Stimulated activated naive CD8-positive, alpha-beta T cell treated with anti-CD3 and anti-CD28 coated beads, Interleukin-15, amount 100 ng/mL, for 72 hours (primary cell): ENCODE results near the gene MAP7D2.
"Not testable (repeated sequence)": the region's sequence is repeated elsewhere in the genome, so short reads cannot be mapped to it uniquely, and the experiment has no call there.

Source experiments
- ATAC-seq: fragments of 150-1000 bp; cut with Tn5 transposase; 2 replicates; pipeline ENCODE4 v1.10.0; 2021; ENCODE audit warnings: mild to moderate bottlenecking, moderate library complexity
- DNase-seq, 2 donors: peaks; one replicate each; pipeline ENCODE4 v3.0.0; 2021 to 2022
- H3K27ac Mint-ChIP-seq, 2 donors: one replicate each; pipeline ENCODE4 v1.8.0; 2022; ENCODE audit warnings: mild to moderate bottlenecking in 2 of 2, mixed read lengths in 2 of 2, moderate library complexity in 2 of 2
- H3K27me3 Mint-ChIP-seq: one replicate; pipeline ENCODE4 v1.8.0; 2022; ENCODE audit warnings: mixed read lengths
- H3K4me1 Mint-ChIP-seq: one replicate; pipeline ENCODE4 v1.8.0; 2022; ENCODE audit warnings: mild to moderate bottlenecking, mixed read lengths
- H3K4me3 Mint-ChIP-seq, 2 donors: one replicate each; pipeline ENCODE4 v1.8.0; 2022; ENCODE audit warnings: mild to moderate bottlenecking in 2 of 2, mixed read lengths in 2 of 2, moderate library complexity in 1 of 2
- H3K9me3 Mint-ChIP-seq, 2 donors: one replicate each; pipeline ENCODE4 v1.8.0; 2022; ENCODE audit warnings: mixed read lengths in 2 of 2

MAP7D2 gene

GRCh38 chrX:20128670-20129069 lies 12.0 kb upstream of the MAP7D2 start:
- no peaks in the 10 kb centered on the region for H3K4me1 Mint-ChIP-seq
- H3K27ac Mint-ChIP-seq, result no peak overlapping the region
- DNase-seq (no peak), ATAC-seq (no peak)
- no peaks in the 10 kb centered on the region for H3K9me3 Mint-ChIP-seq
- no peak overlapping the region for H3K4me3 Mint-ChIP-seq
- no peaks in the 10 kb centered on the region for H3K27me3 Mint-ChIP-seq

GRCh38 chrX:20127440-20127839 lies 10.7 kb upstream of the MAP7D2 start:
- not testable (repeated sequence) for DNase-seq, H3K9me3 Mint-ChIP-seq, H3K27ac Mint-ChIP-seq, H3K27me3 Mint-ChIP-seq, H3K4me3 Mint-ChIP-seq, H3K4me1 Mint-ChIP-seq
- ATAC-seq, result peak; percentile 56

DNA sequence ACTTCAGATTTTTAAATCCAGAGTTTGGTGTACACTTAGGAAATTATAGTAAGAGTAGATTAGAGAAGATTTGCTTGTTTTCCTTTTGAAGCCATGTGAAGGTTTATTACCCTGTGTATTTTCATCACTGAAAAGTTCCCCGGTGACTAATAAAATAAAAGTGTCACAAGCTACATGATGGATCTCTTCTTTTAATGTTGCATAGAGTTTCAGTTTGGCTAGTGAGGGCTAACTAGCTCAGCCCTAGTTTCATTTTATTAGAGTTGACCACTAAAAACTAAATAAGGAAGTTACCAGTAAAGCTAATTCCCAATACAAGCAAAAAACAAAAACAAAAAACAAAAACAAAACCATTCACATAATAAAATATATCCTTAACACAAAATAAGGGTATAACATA lies 10.1 kb upstream of the MAP7D2 start:
- not testable (repeated sequence) for H3K4me3 Mint-ChIP-seq, H3K4me1 Mint-ChIP-seq, H3K27me3 Mint-ChIP-seq, H3K27ac Mint-ChIP-seq, DNase-seq, ATAC-seq, H3K9me3 Mint-ChIP-seq

DNA sequence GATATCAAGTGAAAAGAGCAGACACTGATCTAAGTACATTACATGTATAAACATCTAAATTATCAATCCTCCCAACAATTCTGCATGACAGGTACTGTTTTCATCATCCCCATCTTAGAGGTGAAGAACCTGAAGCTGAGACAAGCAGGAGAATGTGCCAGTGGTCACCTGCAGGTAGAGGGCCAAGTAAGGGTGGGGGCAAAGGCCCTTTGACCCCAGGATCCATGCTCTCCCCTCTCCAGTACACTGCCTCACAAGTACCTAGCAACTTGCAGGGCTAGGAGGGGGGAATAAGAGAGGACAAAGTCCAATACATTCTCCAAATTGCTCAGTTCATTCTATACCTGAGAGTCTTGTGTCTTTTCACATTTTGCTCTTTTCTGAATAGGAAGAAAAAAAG lies 8.3 kb upstream of the MAP7D2 start:
- Mint-ChIP-seq H3K4me1 (no peaks in the 10 kb centered on the region), H3K4me3 (no peak overlapping the region), H3K27ac (no peak overlapping the region), H3K9me3 (no peaks in the 10 kb centered on the region), H3K27me3 (no peaks in the 10 kb centered on the region)
- no peak for DNase-seq
- no peak for ATAC-seq

GRCh38 chrX:20118065-20118824 lies 1.5 kb upstream of the MAP7D2 start:
- Mint-ChIP-seq H3K4me1 (no peaks in the 10 kb centered on the region), H3K27ac (no peak overlapping the region), H3K9me3 (no peaks in the 10 kb centered on the region), H3K27me3 (peaks cover 35% of the 10 kb centered on the region), H3K4me3 (no peak overlapping the region)
- DNase-seq (no peak), ATAC-seq (no peak)

GRCh38 chrX:20116087-20116576 lies 575 bp downstream of the MAP7D2 start:
- H3K9me3 Mint-ChIP-seq, result no peaks in the 10 kb centered on the region
- H3K4me3 Mint-ChIP-seq, result peak overlapping the region; percentile 58 to 69
- no peak overlapping the region for H3K27ac Mint-ChIP-seq
- DNase-seq (no peak), ATAC-seq (no peak)
- H3K27me3 Mint-ChIP-seq, result peaks cover 35% of the 10 kb centered on the region
- no peaks in the 10 kb centered on the region for H3K4me1 Mint-ChIP-seq

GRCh38 chrX:20112022-20112774 lies 4.5 kb downstream of the MAP7D2 start:
- Mint-ChIP-seq H3K27me3 (peaks cover 27% of the 10 kb centered on the region), H3K4me3 (no peak overlapping the region), H3K27ac (no peak overlapping the region), H3K9me3 (no peaks in the 10 kb centered on the region), H3K4me1 (no peaks in the 10 kb centered on the region)
- no peak for ATAC-seq
- DNase-seq, result no peak

DNA sequence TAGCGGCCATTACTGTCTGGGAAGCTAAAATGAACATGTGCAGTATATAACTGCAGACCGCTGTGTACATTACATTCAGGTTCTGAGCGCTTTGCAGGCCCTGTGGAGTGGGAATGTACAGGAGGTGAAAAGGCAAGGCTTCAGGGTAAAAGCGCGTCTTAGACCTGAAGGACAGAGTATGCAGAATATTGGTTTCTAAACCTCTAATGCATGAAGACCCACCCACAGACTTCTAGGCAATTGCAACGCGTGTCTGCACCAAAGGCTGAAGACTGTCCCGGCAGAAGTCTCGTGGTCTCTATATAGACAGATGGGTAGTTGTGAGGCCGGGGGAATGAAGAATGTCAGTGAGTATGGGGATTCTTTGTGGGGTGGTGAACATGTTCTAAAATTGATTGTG lies 5.4 kb downstream of the MAP7D2 start:
- no peak for DNase-seq
- Mint-ChIP-seq H3K27me3 (peaks cover 24% of the 10 kb centered on the region), H3K27ac (no peak overlapping the region), H3K4me3 (no peak overlapping the region), H3K4me1 (no peaks in the 10 kb centered on the region), H3K9me3 (no peaks in the 10 kb centered on the region)
- ATAC-seq, result no peak

DNA sequence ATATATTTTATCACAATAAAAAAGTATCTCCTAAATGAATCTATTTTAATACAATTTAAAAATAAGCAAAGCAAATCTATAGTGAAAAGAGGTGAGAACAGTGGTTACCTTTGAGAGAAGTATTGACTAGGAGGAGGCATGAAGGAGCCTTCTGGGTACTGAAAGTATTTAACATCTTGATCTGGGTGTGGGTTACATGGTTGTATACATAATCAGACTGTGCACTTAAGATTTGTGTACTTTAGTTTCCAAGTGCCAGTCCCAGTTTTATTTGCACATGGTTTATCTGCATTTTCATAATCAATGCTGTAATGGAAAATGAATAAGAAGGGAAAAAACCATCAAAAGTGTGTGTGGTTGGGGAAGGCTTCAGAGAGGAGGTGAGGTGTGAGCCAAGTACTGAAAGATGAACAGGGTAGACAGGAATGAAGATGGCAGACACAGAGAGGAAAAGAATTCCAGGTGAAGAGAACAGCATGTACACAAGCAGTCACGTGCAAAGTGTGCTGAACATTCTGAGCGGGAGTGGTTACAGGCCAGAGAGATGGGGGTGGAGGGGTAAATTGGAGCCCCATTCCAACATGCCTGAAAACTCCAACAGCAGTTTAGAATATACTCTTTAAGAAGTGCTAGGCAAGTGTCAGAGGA lies 14.6 kb downstream of the MAP7D2 start:
- ATAC-seq (no peak), DNase-seq (no peak)
- Mint-ChIP-seq H3K4me3 (peak overlapping the region in 1 of 2 donors; percentile 25), H3K27ac (no peak overlapping the region), H3K9me3 (peaks cover 0 to 6% of the 10 kb centered on the region in 2 donors), H3K27me3 (no peaks in the 10 kb centered on the region), H3K4me1 (peaks cover 8% of the 10 kb centered on the region)

DNA sequence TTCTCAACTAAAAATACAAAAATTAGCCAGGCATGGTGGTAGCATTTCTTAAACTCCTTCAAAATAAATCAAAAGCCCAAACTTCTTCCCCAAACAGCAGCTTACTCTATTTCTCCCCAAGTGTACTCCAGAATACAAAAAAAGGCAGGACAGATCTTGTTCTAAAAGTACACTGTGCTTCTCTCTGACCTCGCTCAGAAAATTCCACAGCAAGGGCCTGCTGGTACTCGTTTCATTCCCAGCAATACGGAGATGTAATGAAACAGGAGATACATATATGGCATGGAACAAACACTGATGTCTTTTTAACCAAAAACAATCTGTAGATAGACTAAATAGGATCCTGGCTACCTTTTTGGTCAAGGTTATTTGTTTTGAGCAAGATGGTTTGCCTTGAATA lies 25.2 kb downstream of the MAP7D2 start:
- no peak for DNase-seq
- Mint-ChIP-seq H3K9me3 (no peaks in the 10 kb centered on the region), H3K4me1 (no peaks in the 10 kb centered on the region), H3K4me3 (no peak overlapping the region), H3K27ac (no peak overlapping the region), H3K27me3 (no peaks in the 10 kb centered on the region)
- ATAC-seq, result no peak

DNA sequence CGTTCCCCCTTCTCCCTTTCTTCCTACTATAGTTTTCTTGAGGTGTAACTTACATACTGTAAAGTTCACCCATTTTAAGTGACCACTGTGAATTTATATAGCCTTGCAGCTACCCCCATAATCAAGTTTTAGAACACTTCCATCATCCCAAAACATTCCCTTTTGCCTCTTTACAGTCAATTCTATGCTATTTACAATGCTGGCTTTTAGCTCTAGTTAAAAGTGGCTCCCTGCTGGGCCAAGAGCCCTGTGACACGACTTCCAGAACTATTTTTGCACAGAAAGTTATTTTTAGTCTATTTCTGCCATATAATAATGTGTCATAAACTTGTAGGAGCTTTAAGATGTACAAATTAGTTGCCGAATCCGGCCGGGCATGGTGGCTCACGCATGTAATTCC lies 26.9 kb downstream of the MAP7D2 start:
- Mint-ChIP-seq H3K27ac (no peak overlapping the region), H3K4me3 (no peak overlapping the region), H3K4me1 (no peaks in the 10 kb centered on the region), H3K27me3 (no peaks in the 10 kb centered on the region), H3K9me3 (no peaks in the 10 kb centered on the region)
- ATAC-seq (no peak), DNase-seq (no peak)

- Mint-ChIP-seq H3K27me3 (no peaks in the 10 kb centered on the region), H3K27ac (no peak overlapping the region), H3K9me3 (no peaks in the 10 kb centered on the region), H3K4me3 (no peak overlapping the region), H3K4me1 (no peaks in the 10 kb centered on the region)
- no peak for DNase-seq
- no peak for ATAC-seq
These were observed 36.4 kb downstream of the MAP7D2 start for GRCh38 chrX:20080277-20080676.

DNA sequence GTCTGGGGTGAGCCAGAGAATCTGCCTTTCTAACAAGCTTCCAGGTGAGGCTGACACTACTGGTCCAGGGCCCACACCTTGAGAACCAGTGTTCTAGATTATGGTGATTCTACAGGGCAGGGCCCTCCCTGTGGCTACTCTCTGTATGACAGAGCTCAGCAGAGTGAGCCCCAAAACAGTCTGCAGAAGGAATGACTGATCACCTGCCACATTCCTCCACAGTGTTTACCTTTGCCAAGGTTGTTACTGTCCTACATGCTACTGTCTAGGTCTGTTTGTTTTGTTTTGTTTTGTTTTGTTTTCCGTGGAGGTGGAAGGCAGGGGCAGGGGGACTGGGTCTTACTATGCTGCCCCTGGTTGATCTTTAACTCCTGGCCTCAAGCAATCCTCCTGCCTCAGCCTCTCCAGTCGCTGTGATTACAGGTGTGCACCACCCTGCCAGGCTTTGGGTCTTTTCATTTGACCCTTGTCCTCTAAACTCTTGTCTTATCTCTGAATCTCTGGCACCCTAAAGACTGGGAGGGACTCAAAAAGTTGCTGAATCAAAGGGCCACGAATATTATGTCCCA lies 45.1 kb downstream of the MAP7D2 start:
- H3K9me3 Mint-ChIP-seq, result no peaks in the 10 kb centered on the region
- ATAC-seq, result peak; percentile 50

GRCh38 chrX:20067709-20068561 lies 48.8 kb downstream of the MAP7D2 start:
- Mint-ChIP-seq H3K9me3 (no peaks in the 10 kb centered on the region), H3K27ac (peak overlapping the region in 1 of 2 donors; percentile 12), H3K4me3 (no peak overlapping the region), H3K4me1 (no peaks in the 10 kb centered on the region), H3K27me3 (no peaks in the 10 kb centered on the region)
- no peak for ATAC-seq
- DNase-seq, result no peak

More for the DNA sequence above, 45.1 kb downstream of the MAP7D2 start:
- no peak overlapping the region for H3K4me3 Mint-ChIP-seq
- no peak overlapping the region for H3K27ac Mint-ChIP-seq
- no peaks in the 10 kb centered on the region for H3K27me3 Mint-ChIP-seq
- H3K4me1 Mint-ChIP-seq, result no peaks in the 10 kb centered on the region
- DNase-seq, result no peak
